CD4-positive, alpha-beta T cell treated with Interleukin-15 for 4 hours (primary cell): Measurements from ENCODE around the gene SRGAP2.
"Not testable (repeated sequence)": the region's sequence is repeated elsewhere in the genome, so short reads cannot be mapped to it uniquely, and the experiment has no call there.

Experiments used
- DNase-seq: peaks from one replicate; pipeline ENCODE4 v3.0.0-alpha.2; 2020; ENCODE audit warnings: low spot score

Gene SRGAP2

DNA sequence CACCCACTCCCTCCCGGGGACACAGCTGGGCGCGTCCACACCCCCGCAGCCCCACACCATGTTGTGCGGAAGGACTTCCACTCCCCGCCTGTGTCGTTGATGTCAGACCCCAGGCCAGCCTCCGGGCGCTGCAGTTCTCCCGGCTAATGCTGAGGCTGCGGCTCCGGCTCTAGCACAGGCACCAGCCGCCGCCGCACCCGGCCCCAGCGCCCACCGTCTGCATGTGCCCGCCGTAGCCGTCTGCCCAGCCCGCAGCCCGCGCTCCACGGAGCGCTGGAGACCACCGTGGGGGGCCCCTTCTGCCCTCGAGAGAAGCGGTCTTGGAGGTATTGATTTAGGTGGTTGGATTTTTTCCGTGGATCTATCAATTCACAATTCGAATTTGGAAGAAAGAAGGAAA lies 2.2 kb downstream of the SRGAP2 start:
- not testable (repeated sequence) for DNase-seq

DNA sequence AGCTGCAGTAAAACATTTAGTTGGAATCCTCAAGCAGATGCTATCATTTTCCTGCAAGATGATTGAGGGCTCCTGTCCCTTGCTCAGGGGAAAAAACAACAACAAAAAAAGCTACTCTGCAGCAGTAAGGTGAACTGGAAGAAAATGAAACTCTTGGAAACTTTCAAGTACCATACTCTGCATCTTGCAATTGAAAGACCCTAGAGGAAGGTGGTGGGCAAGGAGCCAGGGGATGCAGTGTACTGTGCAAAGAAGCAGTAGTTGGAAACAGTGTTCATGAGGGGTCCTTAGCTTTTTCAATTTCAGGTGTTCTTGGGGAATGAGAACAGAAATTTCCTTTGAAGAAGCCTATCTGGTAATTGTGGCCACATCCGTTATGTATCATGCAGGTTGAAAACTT lies 7.5 kb downstream of the SRGAP2 start:
- not testable (repeated sequence) for DNase-seq

DNA sequence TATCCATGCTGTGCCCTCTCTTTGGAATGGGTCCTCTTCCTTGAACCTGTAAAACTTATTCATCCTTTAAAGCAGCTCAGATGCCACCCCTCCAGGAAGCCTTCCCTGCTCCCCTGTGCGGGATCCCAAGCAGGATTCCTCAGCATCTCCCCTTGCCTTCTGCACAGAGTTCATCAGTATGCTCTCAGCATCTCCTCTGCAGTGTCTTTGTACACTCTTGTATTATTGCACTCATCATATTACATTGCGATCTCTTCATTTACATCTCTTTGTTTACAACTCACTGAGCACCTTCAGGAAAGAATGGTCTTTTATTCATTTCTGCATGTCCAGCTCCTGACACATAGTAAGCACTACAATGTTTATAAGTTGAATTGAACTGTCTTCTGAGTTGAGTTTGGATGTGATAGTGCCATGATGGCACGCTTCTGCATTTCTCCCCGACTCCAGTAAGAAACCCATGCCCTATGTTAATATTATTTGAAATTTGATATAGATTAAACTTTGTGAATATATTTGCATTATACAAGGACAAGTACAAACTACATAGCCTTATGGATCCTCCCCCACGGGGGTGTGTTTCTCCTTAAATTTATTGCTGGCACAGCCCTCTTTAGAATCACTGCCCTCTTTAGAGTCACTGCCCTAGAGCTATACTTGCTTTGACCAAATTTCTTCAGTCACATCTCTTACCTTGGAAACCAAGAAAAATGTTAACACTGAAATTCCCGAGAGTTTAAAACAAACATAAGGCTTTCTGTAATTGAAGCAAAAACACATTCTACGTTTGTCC lies 12.5 kb downstream of the SRGAP2 start:
- not testable (repeated sequence) for DNase-seq

DNA sequence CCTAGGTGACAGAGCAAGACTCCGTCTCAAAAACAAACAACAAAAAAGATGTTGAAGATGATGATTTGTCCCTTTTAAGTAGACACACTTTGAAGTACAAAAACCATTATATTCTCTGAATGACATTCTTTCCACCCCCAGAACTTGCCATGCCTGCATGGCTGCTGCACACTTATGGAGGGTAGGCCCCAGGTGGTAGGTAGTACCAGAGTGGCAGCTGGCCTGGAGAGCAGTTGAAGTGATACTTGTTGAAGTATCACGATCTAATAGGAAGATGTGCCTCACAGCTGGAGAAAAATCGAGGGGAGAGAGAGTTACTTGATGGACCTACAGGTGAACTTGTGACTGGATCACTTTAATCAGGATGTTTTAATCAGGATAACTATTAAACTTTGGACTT lies 14.9 kb downstream of the SRGAP2 start:
- not testable (repeated sequence) for DNase-seq

DNA sequence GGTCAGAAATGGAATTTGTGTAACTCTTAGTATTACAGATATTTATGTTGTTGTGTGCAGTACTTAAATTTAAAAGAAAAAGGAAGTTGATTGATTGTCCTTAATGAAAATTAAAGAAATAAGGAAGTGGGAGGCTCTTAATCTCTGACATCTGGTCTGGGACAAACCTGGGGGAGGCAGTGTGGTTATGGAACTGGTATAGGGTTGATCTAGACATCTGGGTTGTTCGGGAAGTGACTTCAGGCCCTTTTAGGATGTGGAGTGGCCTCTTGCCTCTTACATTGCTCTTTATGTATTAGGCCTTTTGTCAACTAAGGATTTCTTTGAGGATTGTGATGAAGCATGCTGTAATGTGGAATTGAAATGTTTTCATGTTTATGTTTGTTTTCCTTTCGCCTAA lies 15.4 kb downstream of the SRGAP2 start:
- not testable (repeated sequence) for DNase-seq

DNA sequence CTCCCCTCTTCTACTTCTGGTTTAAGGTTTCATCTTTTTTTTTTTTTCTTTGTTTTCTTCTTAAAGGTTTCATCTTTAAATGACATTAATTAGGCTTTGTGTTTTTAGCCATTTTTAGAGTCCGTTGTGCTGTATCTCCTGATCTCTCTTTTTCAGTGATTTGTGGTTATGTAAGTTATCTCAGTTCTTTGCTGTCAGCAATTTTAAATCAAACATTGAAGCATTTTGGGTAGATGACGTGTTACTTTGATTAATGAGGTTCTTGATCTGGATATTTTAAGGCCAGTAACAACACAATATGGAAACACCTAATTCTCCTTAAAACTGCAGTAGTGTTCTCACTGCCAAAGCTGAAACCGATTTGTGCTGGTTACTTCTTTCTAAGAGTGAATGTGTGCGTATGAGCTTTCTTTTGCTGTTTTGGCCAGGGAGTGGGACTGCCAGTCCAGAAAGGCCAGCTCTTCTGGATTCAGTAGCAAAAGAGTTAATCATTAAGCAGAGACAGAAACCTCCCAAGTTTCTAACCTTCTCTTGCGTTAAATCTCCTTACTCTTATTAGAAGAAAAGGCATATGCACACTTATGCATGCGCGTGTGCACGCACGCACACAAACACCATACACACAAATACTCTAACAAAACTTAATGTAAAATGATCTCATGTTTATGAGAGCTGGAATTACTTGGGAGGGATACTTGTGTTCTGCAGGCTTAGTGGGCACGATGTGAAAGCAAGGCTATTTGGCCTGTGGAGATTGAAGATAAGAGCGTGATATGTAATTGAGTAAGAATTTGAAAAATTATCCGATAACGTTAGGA lies 16.4 kb downstream of the SRGAP2 start:
- not testable (repeated sequence) for DNase-seq

DNA sequence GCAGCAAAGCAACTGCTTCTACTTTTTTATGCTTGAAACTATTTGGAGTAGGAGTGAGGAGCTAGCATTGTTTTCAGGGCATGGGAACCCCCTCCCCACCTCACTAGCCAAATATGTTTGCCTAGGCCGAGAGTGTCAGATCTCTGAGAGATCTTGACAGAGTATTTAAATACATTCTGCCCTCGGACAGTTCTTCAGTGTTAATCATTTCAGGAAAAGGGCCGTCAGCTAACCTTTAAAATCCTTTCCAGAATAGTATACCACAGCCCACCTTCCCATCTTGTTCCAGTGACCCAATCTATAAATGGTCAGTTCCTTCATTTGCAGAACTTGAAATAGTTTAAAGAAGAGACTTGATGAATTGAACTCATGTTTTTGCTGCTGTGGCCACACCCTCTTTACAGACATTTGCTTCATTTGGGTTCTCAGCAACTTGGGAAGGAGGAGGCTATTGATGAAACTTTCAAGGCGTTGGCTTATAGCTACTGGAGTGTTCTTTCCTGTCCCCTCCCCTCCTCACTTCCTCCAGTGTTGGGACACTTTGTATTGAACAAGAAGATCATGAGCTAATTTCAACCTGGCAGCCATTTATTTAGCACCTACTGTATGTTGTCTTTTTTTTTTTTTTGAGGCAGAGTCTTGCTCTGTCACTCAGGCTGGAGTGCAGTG lies 17.1 kb downstream of the SRGAP2 start:
- not testable (repeated sequence) for DNase-seq

DNA sequence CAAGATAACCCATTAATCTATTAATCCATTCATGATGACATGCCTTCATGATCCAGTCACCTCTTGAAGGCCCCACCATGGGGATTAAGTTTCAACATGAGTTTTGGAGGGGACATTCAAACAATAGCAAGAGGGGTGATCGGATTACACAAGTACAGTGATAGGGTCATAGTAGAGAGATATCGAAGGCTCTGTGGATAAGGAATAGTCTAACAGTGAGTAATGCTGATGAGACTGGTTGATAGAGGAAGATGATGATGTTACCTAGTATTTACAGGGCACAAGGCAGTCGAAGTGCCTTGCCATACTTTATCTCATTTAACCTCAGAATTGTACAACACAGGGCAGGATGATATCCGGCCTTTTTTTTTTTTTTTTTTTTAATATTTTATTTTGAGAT lies 18.2 kb downstream of the SRGAP2 start:
- DNase-seq, result not testable (repeated sequence)

DNA sequence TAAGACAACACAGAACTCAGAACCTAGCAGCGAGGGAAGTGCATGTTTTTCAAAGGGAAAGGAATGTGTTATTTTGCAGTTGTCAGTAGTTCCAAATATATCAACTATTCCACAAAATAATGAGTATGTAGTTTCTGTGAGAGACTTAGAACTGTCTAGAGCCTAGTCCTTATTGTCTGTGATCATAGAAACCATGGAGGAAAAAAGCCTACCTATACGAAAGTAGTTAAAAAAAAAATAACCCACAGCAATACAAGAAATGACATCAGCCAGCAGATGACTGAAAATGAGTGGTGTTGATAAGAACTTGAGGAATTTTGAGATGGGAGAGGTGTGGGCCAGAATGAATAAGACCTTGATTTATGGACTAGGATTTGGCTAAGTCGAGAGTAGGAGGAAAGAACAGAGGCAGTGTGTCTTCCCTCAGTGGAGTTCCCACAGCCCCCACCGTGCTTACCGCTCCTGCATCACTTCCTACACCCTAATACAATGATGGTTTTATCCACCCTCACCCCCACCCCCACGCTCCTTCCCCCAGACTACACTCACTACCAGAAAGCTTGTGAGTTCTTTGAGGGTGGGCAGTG lies 20.9 kb downstream of the SRGAP2 start:
- not testable (repeated sequence) for DNase-seq

DNA sequence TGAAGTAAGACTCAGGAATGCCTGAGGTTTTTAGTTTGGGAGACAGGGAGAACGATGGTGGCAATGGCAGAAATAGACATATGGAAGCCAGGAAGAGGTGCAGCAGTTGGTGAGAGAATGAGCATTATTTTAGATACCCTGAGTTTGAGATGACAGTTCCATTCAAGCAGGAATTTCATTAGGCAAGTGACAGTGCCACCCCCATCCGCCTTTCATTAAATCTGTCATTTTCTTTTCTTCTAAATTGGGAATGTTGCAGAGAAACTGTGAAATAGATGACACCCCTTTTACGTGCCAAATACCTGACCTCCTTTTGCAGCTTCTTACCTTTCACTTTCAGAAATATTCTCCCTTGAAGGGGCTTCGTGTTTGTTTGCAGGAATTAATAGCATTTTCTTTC lies 22.0 kb downstream of the SRGAP2 start:
- DNase-seq, result not testable (repeated sequence)

DNA sequence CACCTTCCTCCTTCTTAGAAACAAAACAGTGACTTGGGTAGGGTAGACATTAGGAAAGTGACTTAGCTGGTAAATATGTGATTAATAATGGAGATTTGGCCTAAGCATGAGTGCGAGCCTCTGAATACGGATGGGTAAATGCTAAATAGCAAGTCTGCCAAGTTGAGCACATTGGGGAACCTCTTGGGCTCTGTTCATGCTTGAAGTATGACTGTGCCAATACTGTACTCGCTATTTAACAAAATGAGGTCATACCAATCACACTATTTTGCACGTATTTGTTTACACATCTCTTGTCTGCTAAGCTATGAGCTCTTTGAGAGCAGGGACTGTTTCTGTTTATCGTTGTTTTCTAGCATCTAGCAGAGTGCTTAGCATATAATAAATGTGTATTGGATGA lies 23.5 kb downstream of the SRGAP2 start:
- not testable (repeated sequence) for DNase-seq

DNA sequence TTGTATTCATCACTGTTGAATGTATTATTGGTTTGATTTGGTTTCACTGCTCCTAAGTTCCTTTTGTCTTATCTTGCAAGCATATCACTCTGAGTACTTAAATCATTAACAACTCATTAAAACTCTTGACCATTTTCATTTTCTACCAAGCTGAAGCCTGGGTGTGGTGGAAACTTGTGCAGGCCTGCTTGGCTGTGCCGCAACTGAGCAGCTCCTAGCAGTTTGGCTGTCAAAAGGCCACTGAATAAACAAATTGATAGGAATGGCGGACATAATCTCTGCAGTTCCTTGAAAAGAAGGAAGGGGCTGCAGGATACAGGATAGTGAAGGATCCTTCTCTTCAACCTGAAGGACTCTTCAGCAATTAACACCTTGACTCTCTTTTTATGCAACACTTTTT lies 25.9 kb downstream of the SRGAP2 start:
- DNase-seq, result not testable (repeated sequence)

DNA sequence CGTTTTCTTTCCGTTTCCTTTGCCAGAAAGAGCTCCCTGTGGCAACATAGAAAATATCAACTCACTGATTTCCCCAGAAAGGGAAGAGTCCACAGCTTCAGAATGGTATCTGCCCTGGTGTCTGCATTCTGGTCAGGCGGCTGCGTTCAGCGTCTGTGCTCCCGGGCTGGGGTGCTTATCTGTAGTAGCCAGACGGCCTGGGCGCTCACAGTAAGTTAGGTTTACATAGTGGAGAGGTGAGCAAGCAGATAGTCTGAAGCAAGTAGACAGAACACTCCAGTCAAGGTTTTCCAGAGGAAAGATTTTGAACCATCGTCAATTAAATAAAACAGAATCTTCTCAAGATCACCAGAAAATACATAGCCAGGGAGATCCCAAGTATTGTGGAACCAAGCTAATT lies 28.6 kb downstream of the SRGAP2 start:
- DNase-seq, result not testable (repeated sequence)

DNA sequence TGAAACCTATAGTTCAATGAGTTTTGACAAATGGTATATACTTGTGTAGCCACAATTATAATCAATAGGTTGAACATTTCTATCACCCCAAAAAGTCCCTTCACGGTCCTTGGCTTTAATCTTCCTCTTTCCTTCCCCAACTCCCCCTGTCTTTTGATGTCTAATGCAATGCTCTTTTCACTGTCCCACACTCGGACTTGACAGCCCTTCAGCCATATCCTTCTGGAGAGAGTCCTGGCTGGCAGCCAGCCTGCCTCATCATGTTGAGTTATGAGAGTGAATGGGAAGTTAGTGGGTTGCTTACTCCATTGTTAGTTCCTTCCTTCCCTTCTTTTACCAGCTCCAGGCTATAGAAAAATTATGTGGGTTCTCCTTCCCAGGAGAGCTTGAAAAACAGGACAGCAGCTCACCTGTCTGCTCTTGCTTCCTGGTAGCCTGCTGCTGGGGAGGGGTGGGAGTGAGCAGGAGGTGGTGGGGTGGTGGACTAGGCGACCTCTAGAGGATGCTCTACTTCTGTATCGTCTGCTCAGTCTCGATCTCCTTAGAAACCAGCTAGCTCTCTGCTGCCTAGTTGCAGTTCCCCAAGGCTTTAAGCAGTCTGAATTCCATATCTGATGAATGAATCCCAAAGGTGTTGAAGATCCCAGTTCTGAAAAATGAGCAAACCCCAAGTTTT lies 29.8 kb downstream of the SRGAP2 start:
- DNase-seq, result not testable (repeated sequence)

DNA sequence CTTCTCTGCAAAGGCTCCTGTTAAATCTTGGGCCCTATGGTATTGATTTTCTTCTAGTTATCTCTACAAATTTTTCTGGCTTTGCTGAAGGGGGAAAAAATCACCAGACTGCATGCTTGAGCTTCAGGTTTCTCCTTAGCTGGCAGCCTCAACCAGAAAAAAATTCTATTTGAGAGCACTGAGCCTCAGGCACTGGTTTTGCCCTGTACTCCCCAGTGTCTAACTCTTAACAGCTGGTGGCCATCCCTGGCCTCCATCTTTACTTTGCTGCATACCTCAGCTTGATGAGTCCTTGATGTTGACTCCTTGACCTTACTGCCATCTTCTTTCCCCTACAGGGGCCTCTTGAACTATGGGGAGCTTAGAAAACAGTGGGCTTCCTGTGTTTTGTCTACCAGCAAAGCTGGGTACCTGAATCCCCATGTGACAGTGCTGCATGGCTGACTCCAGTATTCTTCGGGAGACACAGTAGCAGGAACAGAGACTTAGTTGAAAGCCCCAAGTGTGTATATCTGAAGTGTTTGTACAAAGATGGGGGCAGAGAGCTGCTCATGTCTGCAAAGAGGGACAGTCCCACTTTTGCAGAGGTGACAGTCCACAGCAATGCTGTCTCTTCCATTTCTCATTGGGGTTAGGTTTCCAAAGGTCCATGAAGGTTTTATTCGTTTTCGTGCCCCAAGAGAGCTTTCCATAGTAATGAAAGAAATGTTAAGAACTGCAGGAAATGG lies 31.0 kb downstream of the SRGAP2 start:
- DNase-seq, result not testable (repeated sequence)

DNA sequence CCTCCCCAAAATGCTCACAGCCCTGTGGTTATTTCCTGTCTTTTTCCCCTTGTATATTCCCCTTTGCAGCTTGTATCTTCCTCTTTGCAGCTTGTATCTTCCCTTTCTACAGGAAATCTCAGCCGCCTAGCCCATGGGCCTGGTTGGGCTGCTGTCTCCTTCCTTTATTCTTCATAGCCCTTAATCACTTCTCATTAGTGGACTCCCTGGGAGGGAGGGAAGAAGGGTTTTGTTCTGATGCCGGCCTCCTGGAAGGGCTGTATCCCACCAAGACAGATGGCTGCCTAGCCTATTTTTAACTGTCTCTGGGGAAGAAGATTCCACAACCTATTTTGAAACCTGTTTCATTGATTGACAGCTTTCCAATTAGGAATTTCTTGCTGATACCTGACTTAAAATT lies 31.8 kb downstream of the SRGAP2 start:
- not testable (repeated sequence) for DNase-seq

DNA sequence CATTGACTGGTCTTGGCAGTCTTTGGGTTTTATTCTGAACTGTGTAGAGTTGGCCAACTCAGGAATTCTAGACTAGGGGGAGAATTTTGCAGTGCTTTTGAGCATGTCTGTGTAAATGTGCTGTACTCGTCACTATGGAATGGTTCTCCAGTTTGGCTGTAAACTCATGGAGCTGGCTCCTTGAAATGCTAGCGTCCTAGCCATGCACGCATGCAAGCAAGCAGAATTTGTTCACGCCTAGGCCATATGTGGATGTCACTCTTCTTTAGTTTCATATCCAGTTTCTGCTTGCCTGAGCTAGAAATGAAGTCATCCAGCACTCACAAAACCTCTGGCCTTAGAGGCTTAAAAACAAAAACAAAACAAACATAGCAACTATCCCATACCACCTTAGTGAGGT lies 36.9 kb downstream of the SRGAP2 start:
- DNase-seq, result not testable (repeated sequence)

DNA sequence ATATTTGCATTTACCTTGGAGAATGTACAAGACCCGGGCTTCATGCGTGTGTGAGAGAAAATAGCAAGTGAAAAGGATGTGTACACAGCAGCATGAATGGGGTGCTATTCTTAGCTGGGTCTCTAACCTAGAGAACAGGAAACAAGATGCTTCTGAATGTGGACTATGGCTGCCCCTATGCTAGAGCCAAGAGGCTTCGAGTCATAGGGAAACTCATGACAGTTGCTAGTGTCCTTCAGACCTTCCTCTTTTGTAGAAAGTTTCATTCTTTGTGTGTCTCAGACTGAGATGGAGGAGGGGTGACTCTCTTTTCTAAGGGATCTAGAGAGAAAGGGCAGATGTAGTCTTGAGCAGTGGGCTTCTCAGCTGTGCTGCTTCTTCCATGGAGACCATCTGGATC lies 40.0 kb downstream of the SRGAP2 start:
- not testable (repeated sequence) for DNase-seq

DNA sequence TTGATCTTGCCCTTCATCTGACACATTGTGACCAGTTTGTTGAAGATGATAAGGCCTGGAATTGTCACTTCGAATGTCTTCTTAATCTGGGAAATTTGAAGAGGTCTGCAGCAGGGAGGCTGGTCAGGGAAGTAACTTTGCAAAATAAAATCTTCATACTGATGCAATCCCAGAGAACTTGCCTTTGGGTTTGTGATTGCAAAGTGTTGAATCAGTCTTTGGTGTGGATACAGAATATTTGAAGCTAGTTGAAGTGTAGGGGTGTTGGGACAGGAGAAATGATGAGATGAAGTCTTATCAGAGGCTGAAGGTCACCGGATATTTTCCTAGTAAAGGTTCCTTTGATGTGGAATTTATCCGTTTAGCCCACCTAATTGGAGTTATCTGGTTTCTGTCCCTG lies 42.1 kb downstream of the SRGAP2 start:
- not testable (repeated sequence) for DNase-seq

DNA sequence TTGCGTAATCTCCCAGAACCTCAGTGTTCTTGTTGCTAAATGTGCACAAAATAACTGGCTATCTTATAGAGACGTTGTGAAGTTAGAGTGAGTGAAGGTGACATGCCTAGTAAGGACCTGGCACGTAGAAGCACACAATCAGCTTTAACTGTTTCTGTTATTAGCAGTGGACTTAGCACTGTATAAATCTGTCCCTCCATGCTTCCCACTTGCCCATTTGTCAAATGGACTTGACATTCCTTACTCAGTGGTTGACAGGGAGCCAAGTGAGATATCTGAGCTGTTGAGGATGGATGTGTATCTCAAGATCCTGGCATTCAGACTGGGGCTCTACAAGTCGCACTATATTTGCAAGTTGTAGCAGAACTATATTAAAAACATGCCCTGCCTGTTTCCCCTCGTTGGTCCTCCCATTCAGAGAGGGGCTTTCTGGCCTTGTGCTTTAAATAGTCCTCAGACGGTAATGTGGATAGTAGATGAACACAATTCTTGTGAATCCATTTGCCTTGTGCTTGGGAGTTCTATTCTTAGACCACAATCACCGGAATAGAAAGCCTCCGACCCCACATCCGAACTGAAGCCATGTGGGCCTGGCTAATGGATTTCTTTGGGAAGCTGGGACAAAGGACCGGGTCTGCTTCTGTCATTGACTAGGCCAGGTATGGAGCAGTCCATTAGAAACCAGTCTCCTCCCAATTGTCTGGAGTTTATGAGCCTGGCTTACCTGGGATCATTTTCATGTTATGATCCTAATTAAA lies 43.0 kb downstream of the SRGAP2 start:
- DNase-seq, result not testable (repeated sequence)
